Amniotic epithelial cell (primary cell): ENCODE results near the gene FBXL12.
"Not testable (repeated sequence)": the region's sequence is repeated elsewhere in the genome, so short reads cannot be mapped to it uniquely, and the experiment has no call there.

Source experiments
- DNase-seq: peaks from one replicate; pipeline ENCODE4 v3.0.0-alpha.2; 2010; ENCODE audit warnings: low read depth

The FBXL12 gene

GRCh38 chr19:9818734-9819595 lies at the start of gene FBXL12:
Gene FBXL12 (minus strand): TSS chr19:9819079. CDS start chr19:9818813, 266 bp downstream.
- DNase-seq: peak; percentile 99

- no peak for DNase-seq
These were observed 47.0 kb upstream of the FBXL12 start for GRCh38 chr19:9865732-9866501.

GRCh38 chr19:9863759-9864158 lies 44.9 kb upstream of the FBXL12 start:
- DNase-seq: no peak

- DNase-seq: no peak
These were observed 44.1 kb upstream of the FBXL12 start for GRCh38 chr19:9862938-9863337.

GRCh38 chr19:9861503-9861902 lies 42.6 kb upstream of the FBXL12 start:
- DNase-seq: no peak

- no peak for DNase-seq
These were observed 41.5 kb upstream of the FBXL12 start for GRCh38 chr19:9860407-9860806.

- DNase-seq: no peak
These were observed 39.9 kb upstream of the FBXL12 start for GRCh38 chr19:9858766-9859165.

GRCh38 chr19:9857920-9858746 lies 39.3 kb upstream of the FBXL12 start:
- no peak for DNase-seq

- DNase-seq: no peak
These were observed 38.3 kb upstream of the FBXL12 start for GRCh38 chr19:9857076-9857721.

- DNase-seq: no peak
These were observed 37.7 kb upstream of the FBXL12 start for GRCh38 chr19:9856609-9857008.

- DNase-seq: no peak
These were observed 35.5 kb upstream of the FBXL12 start for GRCh38 chr19:9854282-9854846.

GRCh38 chr19:9850235-9850959 lies 31.5 kb upstream of the FBXL12 start:
- no peak for DNase-seq

- DNase-seq: no peak
These were observed 30.9 kb upstream of the FBXL12 start for GRCh38 chr19:9849791-9850190.

GRCh38 chr19:9848762-9849161 lies 29.9 kb upstream of the FBXL12 start:
- DNase-seq: no peak

GRCh38 chr19:9848060-9848459 lies 29.2 kb upstream of the FBXL12 start:
- DNase-seq: no peak

- peak; percentile 91 for DNase-seq
These were observed 28.3 kb upstream of the FBXL12 start for GRCh38 chr19:9847087-9847671.

GRCh38 chr19:9843626-9844273 lies 24.9 kb upstream of the FBXL12 start:
- not testable (repeated sequence) for DNase-seq

- no peak for DNase-seq
These were observed 24.2 kb upstream of the FBXL12 start for GRCh38 chr19:9842834-9843625.

- DNase-seq: peak; percentile 26
These were observed 20.5 kb upstream of the FBXL12 start for GRCh38 chr19:9839415-9839814.
